ES-I3 (cell line): ENCODE data around the gene AP2M1.
"Not testable (repeated sequence)": the region's sequence is repeated elsewhere in the genome, so short reads cannot be mapped to it uniquely, and the experiment has no call there.

ENCODE experiments used
- H3K36me3 ChIP-seq: 2 replicates; pipeline ENCODE4 v1.6.1; 2013; ENCODE audit warnings: mild to moderate bottlenecking, low read length, control low read depth, moderate library complexity; ENCODE audit not compliant: insufficient read depth
- H3K4me1 ChIP-seq: 2 replicates; pipeline ENCODE4 v1.6.1; 2013; ENCODE audit warnings: mild to moderate bottlenecking, control low read depth, low read length; ENCODE audit not compliant: insufficient read depth
- H3K9ac ChIP-seq: 2 replicates; pipeline ENCODE4 v1.6.1; 2013; ENCODE audit warnings: low read depth, mild to moderate bottlenecking, low read length, moderate library complexity
- H3K9me3 ChIP-seq: 2 replicates; pipeline ENCODE4 v1.6.1; 2013; ENCODE audit warnings: mild to moderate bottlenecking, low read length, moderate library complexity; ENCODE audit not compliant: control insufficient read depth, insufficient read depth

Gene AP2M1

DNA sequence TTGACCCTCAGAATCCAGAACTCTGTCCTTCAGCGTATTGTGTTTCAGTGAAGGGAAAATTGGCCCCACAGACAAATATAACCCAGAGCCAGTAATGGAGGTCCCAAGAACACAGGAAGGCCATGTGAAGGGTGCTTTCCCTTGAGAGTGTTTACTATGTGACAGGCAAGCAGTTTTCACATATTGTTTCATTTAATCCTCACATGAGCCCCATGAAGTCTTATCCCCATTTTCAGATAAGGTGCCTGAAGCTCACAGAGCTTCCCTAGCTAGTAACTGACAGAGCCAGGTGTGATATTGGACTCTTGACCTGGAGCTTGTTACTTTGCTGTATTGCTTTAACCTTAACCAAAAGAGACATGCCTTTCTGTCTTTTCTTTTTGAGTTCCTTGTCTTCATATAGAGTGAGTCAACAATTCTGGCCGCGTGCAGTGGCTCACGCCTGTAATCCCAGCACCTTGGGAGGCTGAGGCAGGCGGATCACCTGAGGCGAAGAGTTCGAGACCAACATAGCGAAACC is 28.8 kb upstream of the AP2M1 start:
- H3K36me3 ChIP-seq, result peaks cover 13% of the 10 kb centered on the region
- H3K4me1 ChIP-seq, result no peaks in the 10 kb centered on the region; the same call in 1 of the 2 replicates
- H3K9me3 ChIP-seq, result no peaks in the 10 kb centered on the region

DNA sequence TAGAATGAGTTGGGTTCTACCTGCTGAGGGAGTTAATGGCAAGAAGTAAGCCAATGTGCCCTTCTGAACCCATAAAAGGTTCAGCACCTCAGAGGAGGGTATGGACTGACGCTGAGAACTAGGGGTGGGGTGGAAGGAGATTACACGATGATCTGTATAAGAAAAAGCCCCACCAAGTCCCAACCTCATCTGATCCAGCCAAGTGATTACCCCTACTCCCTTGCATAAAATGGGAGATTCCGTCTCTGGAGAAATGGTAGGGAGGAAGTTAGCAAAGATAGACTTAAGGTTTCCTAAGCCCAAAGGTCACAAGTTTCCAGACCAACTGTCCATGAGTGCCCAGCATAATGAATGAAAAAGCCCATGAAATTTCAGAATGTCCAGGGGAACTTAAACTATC is 26.6 kb upstream of the AP2M1 start:
- H3K4me1 ChIP-seq, result no peaks in the 10 kb centered on the region; the same call in 1 of the 2 replicates
- no peak overlapping the region for H3K9ac ChIP-seq
- peaks cover 3% of the 10 kb centered on the region for H3K36me3 ChIP-seq

More for the DNA sequence above, 28.8 kb upstream of the AP2M1 start:
- no peak overlapping the region for H3K9ac ChIP-seq

DNA sequence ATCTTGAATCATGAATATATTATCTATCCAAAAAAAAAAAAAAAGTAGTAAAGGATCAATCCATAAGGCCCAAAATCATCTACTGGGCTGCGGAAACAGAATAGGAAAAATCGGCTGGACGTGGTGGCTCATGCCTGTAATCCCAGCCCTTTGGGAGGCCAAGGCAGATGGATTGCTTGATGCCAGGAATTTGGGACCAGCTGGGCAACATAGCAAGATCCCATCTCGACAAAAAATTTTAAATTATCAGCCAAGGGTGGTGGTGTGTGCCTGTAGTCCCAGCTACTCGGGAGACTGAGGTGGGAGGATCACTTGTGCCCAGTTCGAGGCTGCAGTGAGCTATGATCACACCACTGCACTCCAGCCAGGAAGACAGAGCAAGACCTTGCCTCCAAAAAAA is 25.5 kb upstream of the AP2M1 start:
- H3K36me3 ChIP-seq, result no peaks in the 10 kb centered on the region
- H3K9ac ChIP-seq, result no peak overlapping the region
- H3K9me3 ChIP-seq, result no peaks in the 10 kb centered on the region
- no peaks in the 10 kb centered on the region; the same call in 1 of the 2 replicates for H3K4me1 ChIP-seq

More for the DNA sequence above, 26.6 kb upstream of the AP2M1 start:
- H3K9me3 ChIP-seq, result no peaks in the 10 kb centered on the region

DNA sequence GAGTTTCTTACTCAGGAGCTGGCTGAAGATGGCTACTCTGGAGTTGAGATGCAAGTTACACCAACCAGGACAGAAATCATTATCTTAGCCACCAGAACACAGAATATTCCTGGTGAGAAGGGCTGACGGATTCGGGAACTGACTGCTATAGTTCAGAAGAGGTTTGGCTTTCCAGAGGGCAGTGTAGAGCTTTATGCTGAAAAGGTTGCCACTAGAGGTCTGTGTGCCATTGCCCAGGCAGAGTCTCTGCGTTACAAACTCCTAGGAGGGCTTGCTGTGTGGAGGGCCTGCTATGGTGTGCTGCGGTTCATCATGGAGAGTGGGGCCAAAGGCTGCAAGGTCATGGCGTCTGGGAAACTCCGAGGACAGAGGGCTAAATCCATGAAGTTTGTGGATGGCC is 24.9 kb upstream of the AP2M1 start:
- not testable (repeated sequence) for H3K4me1 ChIP-seq, H3K36me3 ChIP-seq, H3K9ac ChIP-seq

DNA sequence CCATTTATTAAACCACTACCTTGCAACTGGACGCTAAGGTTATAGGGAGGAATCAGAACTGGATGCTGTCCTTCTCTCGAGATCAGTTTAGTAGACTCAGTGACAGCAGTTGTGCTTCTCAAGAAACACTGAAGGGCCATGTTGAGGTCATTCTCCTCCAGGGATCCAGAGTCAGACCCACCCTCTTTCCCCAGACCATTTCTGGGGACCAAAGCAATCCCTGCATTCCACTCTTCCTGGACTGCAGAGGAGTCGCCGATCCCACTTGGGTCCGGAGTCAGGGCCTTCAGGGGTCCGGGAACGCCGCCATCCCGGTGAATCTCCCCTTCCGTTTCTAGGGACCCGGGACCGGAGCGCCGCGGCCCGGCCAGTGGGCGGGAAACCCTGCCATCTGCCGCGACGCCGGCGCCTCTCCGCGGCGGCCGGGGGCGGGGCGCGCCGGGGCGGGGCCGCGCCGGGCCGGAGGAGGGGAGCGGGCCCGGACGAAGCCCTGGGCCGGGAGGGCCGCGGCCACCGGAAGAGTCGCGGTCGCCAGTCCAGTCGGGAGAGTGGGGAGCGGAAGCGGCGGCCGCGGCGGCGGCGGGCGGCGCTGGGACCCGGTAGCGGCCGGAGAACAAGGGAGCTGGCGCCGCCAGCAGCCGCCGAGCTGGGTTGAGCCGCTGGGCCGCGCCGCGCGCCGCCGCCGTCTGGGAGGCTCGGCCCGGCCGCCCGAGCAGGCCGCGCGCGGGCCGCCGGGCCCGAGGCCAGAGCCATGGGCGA is 19.6 kb upstream of the AP2M1 start, which contains the start of gene DVL3:
Gene DVL3 (plus strand): TSS at position 493 of the 759 bp plus-strand sequence. CDS start 259 bp downstream, at position 752.
- Histone ChIP-seq H3K9ac (peak within 1 kb of the TSS; percentile 99), H3K9me3 (no peaks in the 10 kb centered on the region), H3K4me1 (peaks cover 7% of the 10 kb centered on the region; the same call in 1 of the 2 replicates), H3K36me3 (no peaks in the 10 kb centered on the region)

More for the DNA sequence above, 24.9 kb upstream of the AP2M1 start:
- not testable (repeated sequence) for H3K9me3 ChIP-seq

DNA sequence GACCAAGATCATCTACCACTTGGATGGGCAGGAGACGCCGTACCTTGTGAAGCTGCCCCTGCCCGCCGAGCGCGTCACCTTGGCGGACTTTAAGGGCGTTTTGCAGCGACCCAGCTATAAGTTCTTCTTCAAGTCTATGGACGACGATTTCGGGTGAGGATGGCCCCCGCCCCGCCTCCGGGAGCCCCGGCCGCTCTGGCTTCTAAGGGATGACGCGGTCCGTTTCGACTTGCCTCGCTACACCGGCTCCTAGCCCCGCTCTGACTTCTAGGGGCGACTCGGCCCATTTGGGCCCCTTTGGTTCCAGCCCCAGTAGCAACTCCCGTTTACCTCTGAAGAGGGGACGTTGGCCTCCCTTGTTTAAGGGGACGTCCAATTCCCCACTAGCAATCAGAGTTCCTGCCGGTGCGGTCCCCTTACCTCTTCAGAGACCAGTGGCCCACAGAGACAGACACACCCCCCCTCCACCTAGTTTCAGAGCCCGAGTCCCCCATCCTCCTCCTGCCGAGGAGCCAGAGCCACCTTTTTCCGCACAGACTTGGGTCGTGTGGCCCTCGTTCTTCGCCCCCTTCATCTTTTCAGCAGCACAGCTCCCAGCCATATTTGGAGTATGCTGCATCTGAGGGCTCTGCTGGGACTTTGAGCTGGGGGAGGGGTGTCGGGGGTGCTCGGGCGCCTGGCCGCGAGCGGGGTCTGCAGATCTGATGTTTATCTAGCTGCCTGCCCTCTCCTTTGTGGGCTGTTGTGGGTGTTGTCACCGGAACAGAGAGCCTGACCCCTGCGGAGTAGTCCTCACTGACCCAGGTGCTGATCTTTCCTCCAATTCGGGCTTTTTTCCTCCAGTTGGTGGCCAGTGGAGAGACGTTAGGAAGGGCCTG is 18.8 kb upstream of the AP2M1 start:
- no peaks in the 10 kb centered on the region for H3K36me3 ChIP-seq
- peak overlapping the region; percentile 99 for H3K9ac ChIP-seq
- peaks cover 7% of the 10 kb centered on the region; the same call in 1 of the 2 replicates for H3K4me1 ChIP-seq
- H3K9me3 ChIP-seq, result no peaks in the 10 kb centered on the region

DNA sequence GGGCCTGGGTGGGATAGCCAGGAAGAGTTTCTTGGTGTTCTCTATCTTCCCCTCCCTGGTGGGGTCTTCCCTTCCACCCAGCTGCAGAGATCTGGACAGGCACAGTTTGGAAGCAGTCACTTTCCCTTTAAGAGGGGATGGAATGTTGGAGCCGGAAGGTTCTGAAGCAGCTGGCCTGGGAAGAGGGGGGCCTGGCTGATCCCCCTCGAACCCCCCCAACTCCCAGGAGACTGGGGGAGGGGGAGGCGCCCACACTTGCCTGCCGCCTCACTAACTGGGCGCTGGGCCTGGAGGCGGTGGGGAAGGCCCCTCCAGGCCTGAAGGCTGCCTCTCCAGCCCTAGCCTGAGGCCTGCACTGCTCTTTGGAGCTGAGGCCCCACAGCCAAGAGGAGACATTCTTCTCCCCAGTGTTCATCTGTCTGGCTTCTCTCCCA is 18.1 kb upstream of the AP2M1 start:
- no peaks in the 10 kb centered on the region for H3K9me3 ChIP-seq
- H3K4me1 ChIP-seq, result peaks cover 7% of the 10 kb centered on the region; the same call in 1 of the 2 replicates
- H3K36me3 ChIP-seq, result no peaks in the 10 kb centered on the region
- H3K9ac ChIP-seq, result peak overlapping the region; percentile 99

DNA sequence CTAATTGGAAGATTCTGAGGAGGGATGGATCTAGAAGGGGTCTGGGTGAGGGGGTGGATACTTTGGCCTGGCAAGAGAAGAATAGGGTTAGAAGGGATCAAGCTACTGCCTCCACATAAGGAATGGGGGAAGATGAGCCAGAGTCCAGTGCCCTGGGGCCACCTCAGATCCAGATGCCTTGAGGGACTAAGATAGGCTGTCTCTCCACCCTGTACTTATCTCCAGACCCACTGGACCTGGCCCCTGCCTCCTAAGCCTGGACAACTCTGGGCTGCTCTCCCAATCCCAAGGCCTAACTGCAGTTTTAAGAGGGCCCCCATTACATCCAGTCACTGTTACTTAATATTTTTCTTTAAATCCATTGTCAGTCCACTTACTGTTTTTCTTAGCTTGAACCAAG is 17.4 kb upstream of the AP2M1 start:
- Histone ChIP-seq H3K4me1 (peaks cover 7% of the 10 kb centered on the region; the same call in 1 of the 2 replicates), H3K9me3 (no peaks in the 10 kb centered on the region), H3K9ac (peak overlapping the region; percentile 99), H3K36me3 (no peaks in the 10 kb centered on the region)

DNA sequence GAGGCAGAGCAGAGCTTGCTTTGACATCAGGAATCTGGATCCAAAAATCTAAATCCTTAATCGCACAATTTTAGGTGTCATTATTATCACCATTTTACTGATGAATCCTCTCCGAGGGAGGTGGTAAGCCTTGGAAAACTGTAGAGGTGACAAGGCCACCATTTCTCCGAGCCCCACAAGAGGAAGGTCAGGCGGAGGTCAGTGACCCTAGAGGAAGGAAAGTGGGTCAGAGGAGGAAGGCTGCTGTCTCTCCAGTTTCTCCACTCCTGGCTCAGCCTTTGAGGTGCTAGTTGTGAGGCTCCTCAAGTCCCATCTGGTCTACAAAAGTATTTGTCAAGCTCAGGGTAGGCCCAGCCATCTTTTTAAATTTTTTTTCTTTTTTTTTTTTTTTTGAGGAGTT is 16.3 kb upstream of the AP2M1 start:
- Histone ChIP-seq H3K9me3 (no peaks in the 10 kb centered on the region), H3K36me3 (no peaks in the 10 kb centered on the region), H3K4me1 (peaks cover 7% of the 10 kb centered on the region; the same call in 1 of the 2 replicates), H3K9ac (no peak overlapping the region)

DNA sequence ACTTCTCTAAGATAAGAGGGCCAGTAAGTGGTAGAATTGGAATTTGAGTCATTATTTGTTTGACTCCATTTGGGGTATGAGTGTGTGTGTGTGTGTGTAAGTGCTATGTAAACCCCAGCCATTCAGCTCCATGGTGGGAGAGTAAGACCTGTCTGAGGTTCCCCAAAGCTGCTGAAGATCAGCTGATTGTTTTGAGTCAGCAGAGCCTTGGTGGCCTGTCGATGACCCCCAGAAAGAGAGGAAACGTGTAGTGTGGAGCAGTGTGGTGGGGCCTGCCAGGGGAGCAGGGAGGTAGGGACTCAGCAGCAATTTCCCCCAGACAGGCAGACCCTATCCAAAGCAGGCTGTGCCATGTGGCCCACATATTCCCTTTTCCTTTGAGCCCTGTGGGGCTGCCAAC is 14.2 kb upstream of the AP2M1 start:
- H3K9me3 ChIP-seq, result no peaks in the 10 kb centered on the region
- H3K9ac ChIP-seq, result no peak overlapping the region

DNA sequence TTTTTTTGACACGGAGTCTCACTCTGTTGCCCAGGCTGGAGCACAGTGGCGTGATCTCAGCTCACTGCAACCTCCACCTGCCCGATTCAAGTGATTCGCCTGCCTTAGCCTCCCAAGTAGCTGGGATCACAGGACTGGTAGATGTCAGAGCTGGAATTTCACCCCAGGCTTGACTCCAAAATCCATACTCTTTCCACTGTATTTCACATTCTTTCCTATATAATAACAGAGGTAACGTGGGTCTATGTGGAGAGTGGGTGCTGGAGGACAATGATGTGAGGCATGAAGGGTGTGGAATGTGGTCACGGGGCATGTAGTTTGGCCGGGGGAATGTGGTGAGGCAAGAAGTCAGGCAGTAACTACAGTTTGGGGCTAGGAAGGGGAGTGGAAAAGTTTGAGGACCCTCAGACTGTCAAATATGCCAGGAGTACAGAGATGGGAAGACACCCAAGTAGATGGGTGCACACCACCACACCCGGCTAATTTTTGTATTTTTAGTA is 12.0 kb upstream of the AP2M1 start:
- not testable (repeated sequence) for H3K9me3 ChIP-seq, H3K4me1 ChIP-seq, H3K36me3 ChIP-seq, H3K9ac ChIP-seq

More for the DNA sequence above, 14.2 kb upstream of the AP2M1 start:
- H3K36me3 ChIP-seq, result no peaks in the 10 kb centered on the region
- peaks cover 7% of the 10 kb centered on the region; the same call in 1 of the 2 replicates for H3K4me1 ChIP-seq

DNA sequence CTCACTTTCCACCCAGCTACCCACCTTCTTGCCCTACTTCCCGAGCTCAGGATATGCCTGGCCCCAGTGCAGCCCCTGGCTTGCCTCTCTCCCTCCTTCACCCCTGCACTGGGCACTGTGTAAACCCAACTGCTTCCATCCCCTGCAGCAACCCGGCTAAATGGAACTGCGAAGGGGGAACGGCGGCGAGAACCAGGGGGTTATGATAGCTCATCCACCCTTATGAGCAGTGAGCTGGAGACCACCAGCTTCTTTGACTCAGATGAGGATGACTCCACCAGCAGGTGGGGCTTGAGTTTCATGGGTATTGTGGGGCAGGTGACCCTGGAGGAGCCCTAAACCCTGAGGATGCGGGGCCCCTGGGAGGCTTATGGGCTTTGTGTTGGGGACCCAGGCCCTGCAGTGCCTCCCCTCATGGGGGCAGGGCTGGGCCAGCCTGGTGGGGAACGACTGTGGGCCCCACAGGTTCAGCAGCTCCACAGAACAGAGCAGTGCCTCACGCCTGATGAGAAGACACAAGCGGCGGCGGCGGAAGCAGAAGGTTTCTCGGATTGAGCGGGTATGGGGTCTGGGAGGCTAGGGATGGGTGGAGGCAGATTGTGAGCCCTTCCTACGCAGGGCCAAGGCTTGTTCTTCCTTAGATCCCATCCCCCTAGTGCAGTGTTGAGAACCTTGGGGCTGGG is 9.9 kb upstream of the AP2M1 start:
- Histone ChIP-seq H3K36me3 (peaks cover 10% of the 10 kb centered on the region), H3K9ac (no peak overlapping the region), H3K9me3 (no peaks in the 10 kb centered on the region), H3K4me1 (no peaks in the 10 kb centered on the region)

DNA sequence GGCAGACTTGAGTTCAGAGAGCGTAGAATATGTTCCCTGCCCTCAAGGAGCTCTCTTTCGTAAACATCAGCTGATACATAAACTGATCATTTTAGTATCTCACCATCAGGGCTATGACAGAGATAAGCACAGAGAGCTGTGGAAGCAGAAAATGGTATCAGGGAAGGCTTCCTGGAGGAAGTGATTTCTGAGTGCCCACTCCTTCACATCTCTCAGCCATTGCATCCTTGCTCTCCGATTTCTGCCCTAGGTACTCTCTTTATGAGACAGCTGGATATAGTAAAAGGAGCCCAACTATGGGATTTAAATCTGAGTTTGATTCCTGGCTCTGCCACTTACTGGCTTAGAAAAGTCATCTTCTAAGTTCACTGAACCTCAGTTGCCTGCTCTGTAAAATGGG is 9.1 kb upstream of the AP2M1 start:
- Histone ChIP-seq H3K9me3 (no peaks in the 10 kb centered on the region), H3K4me1 (no peaks in the 10 kb centered on the region), H3K36me3 (peaks cover 10% of the 10 kb centered on the region)

DNA sequence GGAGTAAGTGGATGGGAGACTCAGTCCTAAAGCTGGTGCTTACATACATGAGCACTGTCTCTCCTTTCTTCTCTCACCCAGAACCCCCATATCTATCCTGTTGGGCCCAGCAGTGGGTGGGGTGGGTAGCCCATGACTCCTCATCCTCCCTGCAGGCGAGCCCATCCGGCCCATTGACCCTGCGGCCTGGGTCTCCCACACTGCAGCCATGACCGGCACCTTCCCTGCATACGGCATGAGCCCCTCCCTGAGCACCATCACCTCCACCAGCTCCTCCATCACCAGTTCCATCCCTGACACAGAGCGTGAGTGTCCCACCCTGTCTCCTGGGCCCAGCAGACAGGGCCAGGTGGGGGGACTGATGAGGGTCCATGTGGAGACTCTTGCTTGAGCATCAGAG is 8.0 kb upstream of the AP2M1 start:
- Histone ChIP-seq H3K9me3 (no peaks in the 10 kb centered on the region), H3K4me1 (peaks cover 8% of the 10 kb centered on the region; the same call in 1 of the 2 replicates), H3K9ac (no peak overlapping the region), H3K36me3 (peaks cover 10% of the 10 kb centered on the region)

More for the DNA sequence above, 9.1 kb upstream of the AP2M1 start:
- no peak overlapping the region for H3K9ac ChIP-seq
